Esophagus squamous epithelium (tissue), 5 donors: ENCODE results near the gene HDAC8. TPM values are rescaled to one million over a fixed set of nuclear protein-coding genes. Genes with fewer than 3 reads are reported as not detected.

Source experiments
- DNase-seq: peaks from one replicate; lab custom pipeline; 2025; lab: John Stamatoyannopoulos, UW
- H3K27ac ChIP-seq, 4 donors: fragments of 200-600 bp; sonication (generic); one replicate each; pipeline ENCODE4 v1.5.1; 2016 to 2019; ENCODE audit warnings: mild to moderate bottlenecking in 1 of 4
- H3K27me3 ChIP-seq, 4 donors: fragments of 200-600 bp; sonication (generic); 1 replicate in 3 of 4; 2 replicates in 1 of 4; pipeline versions ENCODE4 v1.5.1 to v1.6.0; 2017 to 2021; ENCODE audit warnings: antibody characterized with exemption in 1 of 4
- H3K36me3 ChIP-seq, 3 donors: fragments of 200-600 bp; sonication (generic); one replicate each; pipeline ENCODE4 v1.5.1; 2016 to 2019
- H3K4me1 ChIP-seq, 3 donors: fragments of 200-600 bp; sonication (generic); one replicate each; pipeline ENCODE4 v1.5.1; 2017 to 2019
- H3K4me3 ChIP-seq, 4 donors: fragments of 200-600 bp; sonication (generic); 1 replicate in 3 of 4; 2 replicates in 1 of 4; pipeline ENCODE4 v1.5.1; 2016 to 2019; ENCODE audit warnings: mild to moderate bottlenecking in 2 of 4, moderate library complexity in 1 of 4
- H3K9me3 ChIP-seq, 3 donors: fragments of 200-600 bp; sonication (generic); one replicate each; pipeline ENCODE4 v1.5.1; 2016 to 2019
- POLR2A ChIP-seq, 4 donors: fragments of 450-650 bp; IDR thresholded peaks; one replicate each; pipeline ENCODE4 v1.6.1; 2017; ENCODE audit warnings: antibody characterized with exemption in 4 of 4, mild to moderate bottlenecking in 4 of 4, moderate library complexity in 3 of 4
- WGBS, 2 donors: methylation state at CpG; one replicate each; pipeline ENCODE4 v1.1.5; 2018; 5-methylcytosine and 5-hydroxymethylcytosine counted together
- intact Hi-C: fragments of 100-400 bp; cut with DNase I; formaldehyde crosslinking; loops from one replicate; pipeline ENCODE4 v1.15.0; 2022
- total RNA-seq, 4 donors: library from RNA; depleted of rRNA; stranded (reverse); fragments of >200 nt; gene quantifications; one replicate each; pipeline ENCODE4 v1.1.0, GENCODE V29; 2016
- TF ChIP-seq, protein P1 (sequence below), 6 experiments: fragments of 450-650 bp in 4 of 6; fragments of 200-600 bp in 2 of 6; sonication (generic) in 2 of 6; IDR thresholded peaks; one replicate each; pipeline ENCODE4 v1.5.1; 2016 to 2019; ENCODE audit warnings: antibody characterized with exemption in 6 of 6, mild to moderate bottlenecking in 4 of 6, moderate library complexity in 4 of 6
- donor health status: DM: yes; HTN: yes; CAD: no.

HDAC8 gene
- total RNA-seq, 4 donors from 2014 or later: 16.8 to 26.9 (median 18.0) TPM

GRCh38 chrX:72477781-72478181 is 94.9 kb downstream of the HDAC8 start:
- Histone ChIP-seq H3K9me3 (no peaks in the 10 kb centered on the region), H3K36me3 (no peaks in the 10 kb centered on the region), H3K4me1 (no peaks in the 10 kb centered on the region), H3K27ac (no peak overlapping the region), H3K27me3 (no peaks in the 10 kb centered on the region), H3K4me3 (no peak overlapping the region)
- DNase-seq: no peak
- TF ChIP-seq, protein P1, sequence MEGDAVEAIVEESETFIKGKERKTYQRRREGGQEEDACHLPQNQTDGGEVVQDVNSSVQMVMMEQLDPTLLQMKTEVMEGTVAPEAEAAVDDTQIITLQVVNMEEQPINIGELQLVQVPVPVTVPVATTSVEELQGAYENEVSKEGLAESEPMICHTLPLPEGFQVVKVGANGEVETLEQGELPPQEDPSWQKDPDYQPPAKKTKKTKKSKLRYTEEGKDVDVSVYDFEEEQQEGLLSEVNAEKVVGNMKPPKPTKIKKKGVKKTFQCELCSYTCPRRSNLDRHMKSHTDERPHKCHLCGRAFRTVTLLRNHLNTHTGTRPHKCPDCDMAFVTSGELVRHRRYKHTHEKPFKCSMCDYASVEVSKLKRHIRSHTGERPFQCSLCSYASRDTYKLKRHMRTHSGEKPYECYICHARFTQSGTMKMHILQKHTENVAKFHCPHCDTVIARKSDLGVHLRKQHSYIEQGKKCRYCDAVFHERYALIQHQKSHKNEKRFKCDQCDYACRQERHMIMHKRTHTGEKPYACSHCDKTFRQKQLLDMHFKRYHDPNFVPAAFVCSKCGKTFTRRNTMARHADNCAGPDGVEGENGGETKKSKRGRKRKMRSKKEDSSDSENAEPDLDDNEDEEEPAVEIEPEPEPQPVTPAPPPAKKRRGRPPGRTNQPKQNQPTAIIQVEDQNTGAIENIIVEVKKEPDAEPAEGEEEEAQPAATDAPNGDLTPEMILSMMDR (IDR thresholded peaks at IDR 0.05): no peak
- no peak for TF ChIP-seq POLR2A (IDR thresholded peaks at IDR 0.05)
- intact Hi-C loops: no loop called here
- WGBS, 2 donors: 25 to 68% methylated on average over 1 to 4 of the region's 4 CpGs

- H3K4me1 ChIP-seq: no peaks in the 10 kb centered on the region
- no peaks in the 10 kb centered on the region for H3K27me3 ChIP-seq
- no peaks in the 10 kb centered on the region for H3K36me3 ChIP-seq
- intact Hi-C loops: no loop called here
- H3K9me3 ChIP-seq: no peaks in the 10 kb centered on the region
- no peak for TF ChIP-seq POLR2A (IDR thresholded peaks at IDR 0.05)
- TF ChIP-seq, protein P1 (IDR thresholded peaks at IDR 0.05): no peak
- no peak for DNase-seq
- no peak overlapping the region for H3K4me3 ChIP-seq
- no peak overlapping the region for H3K27ac ChIP-seq
- 66 to 80% methylated on average over 1 to 2 of the region's 2 CpGs for WGBS, 2 donors
Measured at GRCh38 chrX:72477376-72477775, 95.3 kb downstream of the HDAC8 start.

DNA sequence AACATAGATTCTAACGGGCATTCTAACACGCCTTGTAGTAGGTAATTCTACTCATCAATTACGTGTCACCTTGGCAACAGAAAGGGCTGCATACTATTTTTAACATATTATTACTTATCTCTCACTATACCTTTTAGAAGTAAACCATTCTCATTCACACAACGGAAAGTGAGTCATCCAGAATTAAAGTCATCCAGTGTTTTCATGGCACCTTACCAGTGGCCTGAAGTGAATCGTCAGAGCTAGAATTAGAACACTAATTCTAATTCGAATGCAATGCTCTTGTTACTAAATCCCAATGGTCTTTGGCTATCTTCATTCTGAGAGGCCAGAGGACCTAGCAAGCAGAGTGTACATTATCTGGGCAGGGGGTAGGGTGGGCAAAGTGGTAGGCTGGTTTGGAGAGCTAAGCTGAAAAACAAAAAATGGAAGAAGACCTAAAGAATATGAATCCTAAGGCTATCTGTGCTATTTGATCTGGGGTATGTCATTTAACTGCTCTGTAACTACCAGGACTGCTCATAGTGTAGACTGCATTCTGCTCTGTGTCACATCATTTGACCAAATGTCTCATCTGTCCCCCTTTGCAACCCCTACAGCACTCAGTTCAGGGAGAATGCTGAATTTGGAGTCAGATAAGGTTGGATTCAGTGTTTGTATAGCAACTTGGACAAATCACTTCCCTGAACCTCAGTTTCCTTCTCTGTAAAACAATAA is 96.5 kb downstream of the HDAC8 start:
- no peak overlapping the region for H3K27ac ChIP-seq
- H3K4me1 ChIP-seq: no peaks in the 10 kb centered on the region
- WGBS, 2 donors: 59 to 62% methylated on average over 5 to 6 of the region's 6 CpGs
- TF ChIP-seq, protein P1 (IDR thresholded peaks at IDR 0.05): no peak
- TF ChIP-seq POLR2A (IDR thresholded peaks at IDR 0.05): no peak
- no peak for DNase-seq
- no peaks in the 10 kb centered on the region for H3K36me3 ChIP-seq
- intact Hi-C loops: no loop called here
- no peak overlapping the region for H3K4me3 ChIP-seq
- no peaks in the 10 kb centered on the region for H3K9me3 ChIP-seq
- H3K27me3 ChIP-seq: no peaks in the 10 kb centered on the region

DNA sequence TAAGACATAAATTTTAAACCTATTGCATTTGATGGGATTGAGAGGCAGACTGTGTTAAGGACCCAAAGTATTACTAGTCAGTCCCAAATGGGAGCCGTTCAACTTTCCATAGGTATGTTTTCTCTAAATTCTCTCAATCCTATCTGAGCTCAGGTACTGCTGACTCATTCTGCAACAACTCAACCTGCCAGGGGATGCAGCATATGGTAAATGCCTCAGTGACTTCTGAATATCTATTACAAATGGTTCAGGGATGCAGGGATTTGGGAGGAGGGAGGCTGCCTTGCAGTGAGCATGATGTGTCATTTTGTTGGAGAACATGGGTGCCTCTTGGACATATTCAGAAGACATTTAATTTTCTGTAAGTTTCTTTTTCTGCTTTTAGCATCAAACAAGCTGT is 97.3 kb downstream of the HDAC8 start:
- no peak overlapping the region for H3K4me3 ChIP-seq
- TF ChIP-seq, protein P1 (IDR thresholded peaks at IDR 0.05): no peak
- no peak for TF ChIP-seq POLR2A (IDR thresholded peaks at IDR 0.05)
- no peaks in the 10 kb centered on the region for H3K9me3 ChIP-seq
- no peak overlapping the region for H3K27ac ChIP-seq
- 80 to 88% methylated on average over 1 of the region's 1 CpG for WGBS, 2 donors
- H3K27me3 ChIP-seq: no peaks in the 10 kb centered on the region
- no peaks in the 10 kb centered on the region for H3K36me3 ChIP-seq
- DNase-seq: no peak
- intact Hi-C loops: no loop called here
- no peaks in the 10 kb centered on the region for H3K4me1 ChIP-seq

- H3K4me3 ChIP-seq: no peak overlapping the region
- H3K27me3 ChIP-seq: no peaks in the 10 kb centered on the region
- no peaks in the 10 kb centered on the region for H3K36me3 ChIP-seq
- H3K4me1 ChIP-seq: no peaks in the 10 kb centered on the region
- no peak overlapping the region for H3K27ac ChIP-seq
- WGBS, 2 donors: 67 to 88% methylated on average over 3 of the region's 3 CpGs
- no peaks in the 10 kb centered on the region for H3K9me3 ChIP-seq
- TF ChIP-seq, protein P1 (IDR thresholded peaks at IDR 0.05): no peak
- TF ChIP-seq POLR2A (IDR thresholded peaks at IDR 0.05): no peak
- intact Hi-C loops: no loop called here
- DNase-seq: no peak
Measured at GRCh38 chrX:72470532-72471223, 102.0 kb downstream of the HDAC8 start.
